ENCODE data around the gene UGT1A9.

DNA sequence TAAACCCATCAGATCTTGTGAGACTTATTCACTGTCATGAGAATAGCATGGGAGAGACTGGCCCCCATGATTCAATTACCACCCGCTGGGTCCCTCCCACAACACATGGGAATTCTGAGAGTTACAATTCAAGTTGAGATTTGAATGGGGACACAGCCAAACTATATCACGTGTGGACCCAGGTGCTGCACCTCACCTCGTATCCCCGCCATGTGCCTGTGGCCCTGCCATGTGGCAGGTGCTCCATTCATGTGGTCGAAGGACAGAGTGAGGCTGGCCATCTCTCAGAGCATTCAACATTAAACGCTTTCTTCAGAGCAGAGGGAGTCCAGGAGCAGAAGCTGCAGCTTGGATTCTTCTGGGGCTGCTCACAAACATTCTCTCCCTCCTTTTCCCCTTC lies 138.7 kb downstream of the UGT1A9 start:
- TF ChIP-seq, protein P1, sequence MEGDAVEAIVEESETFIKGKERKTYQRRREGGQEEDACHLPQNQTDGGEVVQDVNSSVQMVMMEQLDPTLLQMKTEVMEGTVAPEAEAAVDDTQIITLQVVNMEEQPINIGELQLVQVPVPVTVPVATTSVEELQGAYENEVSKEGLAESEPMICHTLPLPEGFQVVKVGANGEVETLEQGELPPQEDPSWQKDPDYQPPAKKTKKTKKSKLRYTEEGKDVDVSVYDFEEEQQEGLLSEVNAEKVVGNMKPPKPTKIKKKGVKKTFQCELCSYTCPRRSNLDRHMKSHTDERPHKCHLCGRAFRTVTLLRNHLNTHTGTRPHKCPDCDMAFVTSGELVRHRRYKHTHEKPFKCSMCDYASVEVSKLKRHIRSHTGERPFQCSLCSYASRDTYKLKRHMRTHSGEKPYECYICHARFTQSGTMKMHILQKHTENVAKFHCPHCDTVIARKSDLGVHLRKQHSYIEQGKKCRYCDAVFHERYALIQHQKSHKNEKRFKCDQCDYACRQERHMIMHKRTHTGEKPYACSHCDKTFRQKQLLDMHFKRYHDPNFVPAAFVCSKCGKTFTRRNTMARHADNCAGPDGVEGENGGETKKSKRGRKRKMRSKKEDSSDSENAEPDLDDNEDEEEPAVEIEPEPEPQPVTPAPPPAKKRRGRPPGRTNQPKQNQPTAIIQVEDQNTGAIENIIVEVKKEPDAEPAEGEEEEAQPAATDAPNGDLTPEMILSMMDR (IDR thresholded peaks at IDR 0.05), result no peak
- no peak for TF ChIP-seq POLR2A (IDR thresholded peaks at IDR 0.05)
